Thyroid gland (tissue), 4 donors: ENCODE results near the gene CD207. TPM values are rescaled to one million over a fixed set of nuclear protein-coding genes. Genes with fewer than 3 reads are reported as not detected.

Experiments used
- DNase-seq, 2 donors: peaks; one replicate each; pipeline ENCODE4 v3.0.0-alpha.2; 2019
- H3K27ac ChIP-seq, 3 donors: fragments of 200-600 bp; sonication (generic); 1 replicate in 2 of 3; 2 replicates in 1 of 3; pipeline ENCODE4 v1.5.1; 2016 to 2019; ENCODE audit warnings: mild to moderate bottlenecking in 1 of 3, moderate library complexity in 1 of 3
- H3K27me3 ChIP-seq: fragments of 200-600 bp; sonication (generic); one replicate; pipeline ENCODE4 v1.5.1; 2019
- H3K36me3 ChIP-seq, 2 donors: fragments of 200-600 bp; sonication (generic); one replicate each; pipeline ENCODE4 v1.5.1; 2016 to 2019
- H3K4me1 ChIP-seq, 2 donors: fragments of 200-600 bp; sonication (generic); one replicate each; pipeline ENCODE4 v1.5.1; 2017 to 2019
- H3K4me3 ChIP-seq, 3 donors: fragments of 200-600 bp; sonication (generic); replicated peaks in 1 of 3; 1 replicate in 2 of 3; 2 replicates in 1 of 3; pipeline ENCODE4 v1.5.1; 2016; ENCODE audit warnings: mild to moderate bottlenecking in 1 of 3
- H3K9me3 ChIP-seq: fragments of 200-600 bp; sonication (generic); one replicate; pipeline ENCODE4 v1.5.1; 2017
- POLR2A ChIP-seq, 2 donors: fragments of 450-650 bp; IDR thresholded peaks; one replicate each; pipeline ENCODE4 v1.6.1; 2017; ENCODE audit warnings: antibody characterized with exemption in 2 of 2, mild to moderate bottlenecking in 2 of 2, moderate library complexity in 1 of 2
- WGBS, 2 donors: methylation state at CpG; one replicate each; pipeline ENCODE4 v1.1.5; 2017; 5-methylcytosine and 5-hydroxymethylcytosine counted together
- intact Hi-C: fragments of 100-400 bp; cut with DNase I; formaldehyde crosslinking; loops from one replicate; pipeline ENCODE4 v1.15.1; 2023
- total RNA-seq, 4 donors: library from RNA; depleted of rRNA; stranded (reverse); fragments of >200 nt; gene quantifications; one replicate each; pipeline ENCODE4 v1.2.3, GENCODE V29; 2016
- TF ChIP-seq, protein P1 (sequence below), 6 experiments: fragments of 200-600 bp in 3 of 6; fragments of 450-650 bp in 3 of 6; sonication (generic) in 3 of 6; IDR thresholded peaks; one replicate each; pipeline ENCODE4 v1.5.1; 2016 to 2019; ENCODE audit warnings: antibody characterized with exemption in 6 of 6, mild to moderate bottlenecking in 2 of 6, inconsistent platforms in 1 of 6, moderate library complexity in 1 of 6

CD207 gene
- total RNA-seq, 4 donors from 2014 or later = not detected

DNA sequence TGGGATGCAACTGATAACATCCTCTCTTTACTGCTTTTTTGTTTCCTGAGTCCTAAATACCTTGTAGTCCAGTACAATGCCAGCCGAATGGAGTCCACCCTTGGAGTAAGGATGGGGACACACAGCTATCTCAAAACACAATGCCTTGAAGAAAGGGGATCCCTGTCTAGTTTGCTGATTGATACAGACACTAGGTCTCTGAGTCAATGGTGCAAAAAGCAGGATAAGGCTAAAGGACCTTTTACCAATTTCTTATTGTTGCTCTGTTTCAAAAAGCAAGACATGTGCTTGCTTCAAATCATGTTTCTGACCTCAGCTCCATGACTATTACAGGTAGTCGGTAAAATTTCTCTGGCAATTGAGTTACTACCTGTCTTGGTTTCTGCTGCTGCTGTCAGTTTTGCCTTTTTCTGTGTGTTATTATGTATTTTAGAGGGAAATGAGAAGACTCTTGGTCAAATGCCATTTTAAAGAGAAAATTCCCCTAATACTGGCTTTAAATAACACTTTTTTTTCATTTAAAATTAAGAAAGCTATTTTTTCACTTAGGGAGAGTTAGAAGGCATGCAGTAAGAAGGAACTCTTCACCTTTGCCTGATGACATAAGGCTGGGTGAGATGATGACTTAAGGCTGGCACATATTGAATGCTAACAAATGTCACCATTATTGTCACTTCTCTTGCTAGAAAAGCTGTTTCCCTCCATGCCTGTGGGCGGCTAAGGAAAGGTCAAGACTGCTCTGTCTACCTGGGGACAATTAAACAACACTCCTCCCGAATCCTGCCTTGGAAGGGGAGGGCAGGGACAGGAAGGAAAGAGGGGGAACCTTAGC is 40.2 kb downstream of the CD207 start:
- Histone ChIP-seq H3K4me3 (no peak overlapping the region), H3K9me3 (no peaks in the 10 kb centered on the region), H3K27ac (no peak overlapping the region), H3K36me3 (no peaks in the 10 kb centered on the region), H3K4me1 (peaks cover 0 to 3% of the 10 kb centered on the region in 2 donors), H3K27me3 (peaks cover 5% of the 10 kb centered on the region)
- intact Hi-C loops = no loop called here
- no peak for DNase-seq
- 73 to 81% methylated on average over 4 of the region's 4 CpGs for WGBS, 2 donors
- TF ChIP-seq, protein P1, sequence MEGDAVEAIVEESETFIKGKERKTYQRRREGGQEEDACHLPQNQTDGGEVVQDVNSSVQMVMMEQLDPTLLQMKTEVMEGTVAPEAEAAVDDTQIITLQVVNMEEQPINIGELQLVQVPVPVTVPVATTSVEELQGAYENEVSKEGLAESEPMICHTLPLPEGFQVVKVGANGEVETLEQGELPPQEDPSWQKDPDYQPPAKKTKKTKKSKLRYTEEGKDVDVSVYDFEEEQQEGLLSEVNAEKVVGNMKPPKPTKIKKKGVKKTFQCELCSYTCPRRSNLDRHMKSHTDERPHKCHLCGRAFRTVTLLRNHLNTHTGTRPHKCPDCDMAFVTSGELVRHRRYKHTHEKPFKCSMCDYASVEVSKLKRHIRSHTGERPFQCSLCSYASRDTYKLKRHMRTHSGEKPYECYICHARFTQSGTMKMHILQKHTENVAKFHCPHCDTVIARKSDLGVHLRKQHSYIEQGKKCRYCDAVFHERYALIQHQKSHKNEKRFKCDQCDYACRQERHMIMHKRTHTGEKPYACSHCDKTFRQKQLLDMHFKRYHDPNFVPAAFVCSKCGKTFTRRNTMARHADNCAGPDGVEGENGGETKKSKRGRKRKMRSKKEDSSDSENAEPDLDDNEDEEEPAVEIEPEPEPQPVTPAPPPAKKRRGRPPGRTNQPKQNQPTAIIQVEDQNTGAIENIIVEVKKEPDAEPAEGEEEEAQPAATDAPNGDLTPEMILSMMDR (IDR thresholded peaks at IDR 0.05) = no peak
- TF ChIP-seq POLR2A (IDR thresholded peaks at IDR 0.05) = no peak

DNA sequence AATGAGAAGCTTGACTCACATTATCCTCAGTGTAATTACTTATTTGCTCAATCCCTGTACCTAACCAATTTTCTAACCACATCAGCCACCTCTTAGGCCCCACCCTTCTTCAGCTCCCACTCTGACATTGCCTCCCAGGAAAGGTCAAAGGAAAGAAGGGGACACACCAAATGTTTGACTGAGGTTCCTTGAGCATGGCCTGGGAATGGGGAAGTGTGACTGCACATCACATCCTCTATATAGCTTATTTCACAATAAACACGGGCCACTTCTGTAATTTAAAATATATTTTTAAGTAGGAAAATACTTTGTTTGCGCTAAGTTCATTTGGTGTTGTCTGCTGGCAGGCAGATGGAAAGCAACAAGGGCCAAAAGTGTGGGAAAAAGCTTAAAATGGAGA is 42.2 kb downstream of the CD207 start:
- Histone ChIP-seq H3K27me3 (peaks cover 9% of the 10 kb centered on the region), H3K36me3 (no peaks in the 10 kb centered on the region), H3K4me1 (peaks cover 7 to 10% of the 10 kb centered on the region in 2 donors), H3K4me3 (no peak overlapping the region), H3K27ac (no peak overlapping the region), H3K9me3 (no peaks in the 10 kb centered on the region)
- intact Hi-C loops = no loop called here
- TF ChIP-seq POLR2A (IDR thresholded peaks at IDR 0.05) = no peak
- TF ChIP-seq, protein P1 (IDR thresholded peaks at IDR 0.05) = no peak
- DNase-seq = no peak
- WGBS, 2 donors = 86 to 91% methylated on average over 2 of the region's 2 CpGs

DNA sequence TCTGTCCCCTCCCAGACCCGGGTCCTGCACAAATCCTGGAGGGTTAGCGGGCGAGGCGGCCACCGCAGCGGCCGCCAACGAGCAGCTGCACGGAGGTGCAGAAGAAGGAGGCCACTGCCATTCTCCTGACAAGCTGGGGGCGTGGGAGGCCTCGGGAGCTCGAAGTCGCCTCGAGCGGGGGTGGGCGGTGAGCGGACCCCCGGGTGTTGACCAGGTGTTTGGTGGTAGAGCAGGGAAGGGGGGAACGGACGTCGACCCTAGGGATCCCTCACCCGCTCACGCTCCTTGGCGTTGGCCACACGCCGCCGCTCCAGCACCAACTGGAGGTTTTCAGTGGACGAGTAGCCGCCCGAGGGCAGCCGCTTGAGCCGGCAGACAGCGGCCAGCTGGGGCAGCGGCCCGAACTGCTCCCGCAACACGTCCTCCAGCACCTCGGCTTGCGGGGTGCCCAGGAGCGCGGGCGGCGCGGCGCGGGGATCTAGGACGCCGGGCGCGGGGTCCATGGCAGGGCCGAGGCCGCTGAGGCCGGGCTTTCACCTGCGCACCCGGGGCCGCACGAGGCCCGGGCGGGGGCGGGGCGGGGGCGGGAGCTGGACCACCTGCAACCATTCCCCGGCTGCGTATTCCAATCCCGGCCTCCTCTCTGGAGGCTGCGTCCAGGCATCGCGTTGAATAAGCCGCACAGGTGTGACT is 45.3 kb downstream of the CD207 start, which contains the start of gene FIGLA:
FIGLA (minus strand) TSS at position 508 of the 693 bp plus-strand sequence; CDS start at position 503, 5 bp downstream.
- Histone ChIP-seq H3K27me3 (peaks cover 9% of the 10 kb centered on the region), H3K36me3 (no peaks in the 10 kb centered on the region), H3K4me1 (peaks cover 7 to 10% of the 10 kb centered on the region in 2 donors), H3K9me3 (no peaks in the 10 kb centered on the region), H3K4me3 (peak within 1 kb of the TSS in 1 of 3 donors; percentile 19), H3K27ac (no peak within 1 kb of the TSS)
- TF ChIP-seq, protein P1 (IDR thresholded peaks at IDR 0.05) = no peak
- no peak for TF ChIP-seq POLR2A (IDR thresholded peaks at IDR 0.05)
- intact Hi-C loops = no loop called here
- peak in 1 of 2 donors; percentile 3 for DNase-seq
- WGBS, 2 donors = 3 to 5% methylated on average over 12 to 21 of the region's 69 CpGs

DNA sequence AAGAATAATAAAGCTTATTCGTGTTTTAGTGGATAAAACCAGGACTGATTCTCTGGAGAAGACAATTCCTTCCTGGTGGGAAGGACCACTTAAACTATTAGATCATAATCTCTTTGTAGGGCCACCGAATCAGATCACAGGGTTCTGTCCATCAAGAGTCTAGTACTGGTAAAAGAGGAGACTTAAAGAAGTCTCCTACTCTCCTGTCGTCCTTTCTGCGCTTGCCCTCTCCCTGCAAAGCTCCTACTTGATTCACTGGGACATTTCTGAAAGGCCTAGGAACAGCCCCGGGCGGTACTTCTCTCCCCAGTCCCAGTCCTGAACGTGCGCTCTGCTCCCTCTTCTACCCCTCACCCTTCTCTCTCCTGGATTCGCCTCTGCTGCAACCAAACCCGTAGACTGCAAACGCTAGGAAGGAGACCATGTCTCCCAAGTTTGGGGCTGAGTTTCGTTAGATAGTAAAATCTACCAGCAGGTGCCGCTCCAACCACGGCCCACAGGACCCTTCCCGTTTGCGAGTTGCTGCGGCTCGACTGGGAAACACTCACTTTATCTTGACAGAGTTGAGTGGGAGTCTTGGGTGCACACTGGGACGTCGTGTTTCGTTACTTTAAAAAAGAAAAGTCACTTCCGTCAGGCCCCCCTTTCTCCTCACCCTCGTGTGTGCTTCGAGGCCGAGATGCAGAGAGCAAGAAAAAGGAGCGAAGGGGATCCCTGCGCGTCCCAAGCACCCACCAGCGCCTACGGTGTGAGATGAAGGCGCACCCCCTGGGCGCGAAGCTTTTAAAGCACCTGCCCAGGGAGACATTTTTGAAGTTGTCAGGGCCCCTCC is 46.1 kb downstream of the CD207 start:
- intact Hi-C loops = loop anchor here (5.0 kb wide), 1 partner anchor 132 kb away; no protein-coding TSS in a partner anchor
- Histone ChIP-seq H3K27me3 (peaks cover 9% of the 10 kb centered on the region), H3K27ac (no peak overlapping the region), H3K9me3 (no peaks in the 10 kb centered on the region), H3K4me3 (peak overlapping the region in 1 of 3 donors; percentile 19), H3K4me1 (peaks cover 7 to 10% of the 10 kb centered on the region in 2 donors), H3K36me3 (no peaks in the 10 kb centered on the region)
- TF ChIP-seq, protein P1 (IDR thresholded peaks at IDR 0.05) = peak in 4 of 6 experiments; percentile 24 to 56 (median 46)
- TF ChIP-seq POLR2A (IDR thresholded peaks at IDR 0.05) = no peak
- peak; percentile 59 to 62 for DNase-seq
- 5 to 6% methylated on average over 33 of the region's 33 CpGs for WGBS, 2 donors
